Activated CD4-positive, alpha-beta T cell treated with anti-CD3 and anti-CD28 coated beads, Interleukin-2, amount 50 U/mL, for 16 hours (primary cell): ENCODE data around the gene DOK6.
"Not testable (repeated sequence)": the region's sequence is repeated elsewhere in the genome, so short reads cannot be mapped to it uniquely, and the experiment has no call there.

Source experiments
- DNase-seq: peaks from one replicate; pipeline ENCODE4 v3.0.0-alpha.2; 2020

Gene DOK6

GRCh38 chr18:69820538-69820937 is 419.9 kb downstream of the DOK6 start:
- DNase-seq: no peak

DNA sequence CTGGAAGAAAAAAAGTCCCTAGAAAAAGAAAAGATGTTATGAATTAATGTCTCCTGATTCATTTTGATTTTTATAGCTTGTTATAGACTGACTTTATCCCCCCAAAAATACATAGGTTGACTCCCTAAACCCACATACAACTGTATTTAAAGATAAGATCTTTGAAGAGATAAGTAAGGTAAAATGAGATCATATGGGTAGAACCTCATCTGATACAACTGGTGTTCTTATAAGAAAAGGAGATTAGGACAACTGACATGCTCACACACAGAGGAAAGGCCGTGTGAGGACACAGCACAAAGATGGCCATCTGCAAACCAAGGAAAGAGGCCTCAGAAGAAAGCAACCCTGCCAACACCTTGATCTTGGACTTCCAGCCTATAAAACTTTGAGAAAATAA is 429.5 kb downstream of the DOK6 start:
- no peak for DNase-seq

GRCh38 chr18:69834980-69835379 is 434.3 kb downstream of the DOK6 start:
- DNase-seq: not testable (repeated sequence)

GRCh38 chr18:69838003-69838402 is 437.3 kb downstream of the DOK6 start:
- DNase-seq: no peak

DNA sequence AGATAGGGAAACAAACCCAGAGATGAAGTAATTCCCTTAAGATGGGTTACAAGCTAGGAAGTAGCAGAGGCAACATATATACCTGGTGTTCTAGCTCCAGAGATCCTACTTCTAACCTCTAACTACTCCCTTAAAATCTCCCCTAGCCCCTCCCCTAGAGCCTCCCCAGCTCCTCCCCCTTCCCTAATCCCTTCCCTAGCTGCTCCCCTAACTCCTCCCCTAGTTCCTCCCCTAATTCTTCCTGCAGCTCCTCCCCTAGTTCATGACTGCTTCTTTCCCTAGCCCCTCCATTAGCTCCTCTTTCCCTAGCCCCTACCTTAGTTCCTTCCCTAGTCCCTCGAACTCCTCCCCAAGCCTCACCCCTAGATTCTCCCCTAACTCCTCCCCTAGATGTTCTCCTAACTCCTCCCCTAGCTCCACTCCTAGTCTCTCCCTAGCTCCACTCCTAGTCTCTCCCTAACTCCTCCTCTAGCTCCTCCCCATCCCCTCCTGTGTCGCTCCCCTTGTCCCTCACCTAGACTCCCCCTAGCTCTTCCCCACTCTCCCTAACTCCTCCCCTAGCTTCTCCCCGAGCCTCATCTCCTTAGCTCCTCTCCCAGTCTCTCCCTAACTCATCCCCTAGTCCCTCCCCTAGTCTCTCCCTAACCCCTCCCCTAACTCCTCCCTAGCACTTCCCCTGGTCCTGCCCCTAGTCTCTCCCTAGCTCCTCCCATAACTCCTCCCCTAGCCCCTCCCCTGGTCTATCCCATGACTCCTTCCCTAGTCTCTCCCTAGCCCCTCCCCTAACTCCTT is 438.1 kb downstream of the DOK6 start:
- peak; percentile 18 for DNase-seq

DNA sequence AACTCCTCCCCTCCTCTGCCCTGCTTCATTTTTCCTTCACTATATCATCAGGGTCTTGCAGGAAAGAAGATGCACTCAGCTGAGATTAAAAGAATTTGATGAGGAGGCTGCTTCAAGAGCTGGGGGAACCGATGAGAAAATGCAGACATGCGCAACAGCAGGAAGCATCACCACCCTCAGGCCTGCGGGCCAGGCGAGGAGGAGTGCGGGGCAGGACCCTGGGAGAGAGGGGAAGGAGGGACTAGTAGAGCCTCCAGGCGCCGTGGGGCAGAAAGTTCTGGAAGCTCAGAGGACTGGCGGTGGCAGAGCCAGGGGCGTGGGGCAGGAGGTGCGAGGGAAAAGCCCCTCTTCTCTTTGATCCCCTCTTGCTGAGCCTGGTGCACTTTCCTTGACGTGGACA is 438.8 kb downstream of the DOK6 start:
- no peak for DNase-seq

GRCh38 chr18:69840001-69840400 is 439.3 kb downstream of the DOK6 start:
- DNase-seq: no peak

DNA sequence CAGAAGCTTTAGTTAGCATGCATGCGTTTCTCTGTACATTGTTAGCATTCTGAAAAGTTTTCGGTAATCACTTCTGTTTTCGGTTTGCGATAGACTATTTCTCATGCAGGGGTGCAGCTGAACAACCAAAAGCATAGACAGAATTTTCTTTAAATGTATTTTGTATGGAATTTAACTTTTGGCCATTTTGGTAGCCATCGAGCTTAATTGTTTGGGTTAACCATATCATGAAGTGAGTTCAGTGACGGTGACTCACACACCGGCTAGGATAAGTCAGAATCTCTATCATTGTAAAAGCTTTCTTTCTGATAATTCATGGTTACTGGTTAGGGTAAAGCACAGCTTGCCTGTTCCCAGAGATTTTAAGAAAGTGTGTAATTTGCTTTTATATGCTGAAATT is 439.8 kb downstream of the DOK6 start:
- DNase-seq: no peak

DNA sequence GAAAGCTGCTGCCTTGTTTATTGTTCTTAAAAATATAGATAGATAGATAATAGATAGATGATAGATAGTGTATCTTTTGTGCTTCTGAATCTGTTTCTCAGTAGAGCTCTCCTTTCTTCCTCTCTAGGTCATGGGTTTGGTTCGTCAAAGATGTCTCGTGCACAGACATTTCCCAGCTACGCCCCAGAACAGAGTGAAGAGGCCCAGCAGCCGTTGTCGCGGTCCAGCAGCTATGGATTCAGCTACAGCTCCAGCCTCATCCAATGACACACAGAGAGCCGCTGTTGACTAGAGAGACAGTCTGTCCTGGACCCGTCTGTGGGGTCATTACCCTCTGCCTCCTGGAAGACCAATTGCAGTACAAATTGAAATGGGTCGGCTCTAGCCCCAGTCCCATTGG is 440.4 kb downstream of the DOK6 start:
- DNase-seq: no peak

GRCh38 chr18:69843015-69843414 is 442.3 kb downstream of the DOK6 start:
- DNase-seq: no peak

GRCh38 chr18:69844656-69845055 is 444.0 kb downstream of the DOK6 start:
- no peak for DNase-seq

DNA sequence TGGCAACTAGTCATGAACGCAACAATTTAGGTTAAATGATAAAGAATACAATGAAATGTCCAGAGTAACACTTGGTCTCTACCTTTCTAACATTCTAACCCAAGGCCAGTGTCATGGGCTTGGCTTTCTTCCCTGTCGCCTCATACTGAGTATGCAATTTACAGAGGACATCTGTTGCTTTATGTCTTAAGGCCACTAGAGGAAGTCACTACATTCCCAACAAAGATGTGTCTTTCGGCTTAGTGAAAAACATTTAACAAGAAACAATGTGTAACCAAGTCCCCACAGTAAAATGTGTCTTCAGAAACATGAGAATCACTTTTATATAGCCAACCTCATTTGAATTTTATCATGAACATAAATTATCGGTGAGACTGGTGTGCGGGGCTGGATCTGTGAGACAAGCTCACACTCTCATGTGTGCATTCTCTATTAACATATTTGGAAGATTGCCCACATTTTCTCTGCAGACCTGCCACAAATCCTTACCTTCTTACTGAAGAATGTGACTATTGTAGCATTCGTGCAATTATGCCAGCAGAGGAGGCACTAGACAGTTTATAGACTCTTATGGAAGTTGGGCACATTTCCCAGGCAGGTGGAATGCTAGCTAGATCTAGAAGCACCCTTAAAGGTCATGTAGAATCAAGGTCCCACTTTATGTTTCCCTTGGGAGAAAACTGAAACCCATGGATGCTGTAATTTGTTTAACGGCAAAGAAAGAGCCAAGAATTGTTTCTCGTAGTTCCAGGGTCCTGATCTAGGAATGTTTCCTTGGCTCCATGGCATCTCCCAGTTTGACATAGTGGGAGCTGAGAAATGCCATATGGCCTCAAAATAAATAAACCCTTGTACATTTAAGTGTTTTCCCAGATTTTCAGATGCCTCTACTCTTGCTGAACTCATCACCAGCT is 445.2 kb downstream of the DOK6 start:
- DNase-seq: no peak

- DNase-seq: no peak
These were observed 452.4 kb downstream of the DOK6 start for GRCh38 chr18:69853051-69853450.

DNA sequence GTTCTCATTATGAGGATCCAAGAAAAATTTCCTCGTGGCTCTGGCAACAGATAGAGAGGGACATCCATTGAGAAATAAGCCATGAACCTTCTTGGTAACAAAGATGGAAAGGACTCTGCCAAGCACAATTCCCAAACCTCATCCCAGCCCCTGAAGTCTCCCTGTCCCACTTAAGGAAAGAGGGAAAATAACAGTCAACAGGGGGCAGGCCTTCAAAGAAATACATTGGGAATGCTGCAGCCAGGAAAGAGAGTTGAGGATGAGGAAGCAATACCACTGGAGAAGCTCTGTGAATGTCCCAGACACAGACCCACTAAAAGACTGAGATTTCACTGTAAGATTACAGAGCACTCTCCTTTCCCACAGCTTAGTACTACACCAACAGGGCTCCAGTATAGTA is 453.8 kb downstream of the DOK6 start:
- DNase-seq: no peak

DNA sequence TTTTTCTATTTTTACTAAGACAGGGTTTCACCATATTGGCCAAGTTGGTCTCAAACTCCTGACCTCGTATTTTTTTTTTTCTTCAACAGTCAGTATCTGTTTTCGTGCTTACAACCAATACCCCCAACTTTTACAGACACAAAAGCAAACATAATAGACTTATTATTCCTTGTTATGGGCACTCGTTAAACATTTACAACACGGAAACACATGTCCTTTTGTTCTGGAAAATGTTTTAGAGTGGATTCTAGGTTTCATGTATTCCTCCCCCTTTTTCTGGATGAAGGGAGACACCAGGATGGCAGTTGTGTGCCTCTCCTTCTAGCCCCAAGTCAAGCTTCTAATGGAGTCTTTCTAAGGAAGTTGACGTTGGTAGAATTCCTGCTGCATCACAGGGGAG is 458.2 kb downstream of the DOK6 start:
- no peak for DNase-seq

GRCh38 chr18:69864802-69865201 is 464.1 kb downstream of the DOK6 start:
- DNase-seq: not testable (repeated sequence)

- no peak for DNase-seq
These were observed 465.1 kb downstream of the DOK6 start for GRCh38 chr18:69865776-69866175.

GRCh38 chr18:69866212-69866611 is 465.5 kb downstream of the DOK6 start:
- DNase-seq: no peak

DNA sequence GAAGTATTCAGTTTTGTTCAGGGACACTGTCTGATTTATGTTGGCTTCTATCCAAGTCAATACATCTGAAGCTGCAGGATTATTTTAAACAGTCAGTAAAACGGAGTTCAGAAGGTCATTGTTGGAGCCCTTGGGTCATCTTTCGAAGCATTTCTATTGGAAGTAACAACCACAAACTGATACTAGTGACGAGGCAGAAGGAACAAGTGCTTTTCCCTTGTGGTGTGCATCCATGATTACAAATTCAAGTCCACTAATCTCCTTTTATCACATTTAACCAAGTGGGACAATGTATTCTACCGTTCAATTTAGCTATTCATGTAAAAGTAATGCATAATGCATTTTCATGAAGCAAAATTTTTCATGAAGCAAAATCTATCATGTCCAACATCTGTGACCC is 470.0 kb downstream of the DOK6 start:
- no peak for DNase-seq

- no peak for DNase-seq
These were observed 470.7 kb downstream of the DOK6 start for GRCh38 chr18:69871363-69871762.

DNA sequence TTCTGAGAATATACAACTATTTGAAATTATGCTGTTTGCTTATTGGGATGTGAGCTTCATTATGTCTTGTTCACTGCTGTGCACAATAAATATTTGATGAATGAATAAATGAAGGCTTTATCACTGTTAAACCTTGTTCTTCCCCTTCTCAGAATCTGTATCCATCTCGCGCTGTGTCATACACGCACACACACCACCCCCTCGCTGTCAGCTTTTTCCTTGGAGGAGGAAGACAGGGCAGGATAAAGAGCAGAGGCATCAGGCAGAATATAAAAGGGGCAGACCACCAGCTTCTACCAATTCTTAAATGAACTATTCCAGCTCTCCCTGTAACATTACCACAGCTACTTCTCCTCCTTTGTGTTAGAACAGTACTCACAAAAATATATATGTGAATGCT is 472.0 kb downstream of the DOK6 start:
- DNase-seq: no peak

- no peak for DNase-seq
These were observed 473.4 kb downstream of the DOK6 start for GRCh38 chr18:69874058-69874457.

GRCh38 chr18:69876490-69876889 is 475.8 kb downstream of the DOK6 start:
- DNase-seq: no peak
